HepG2 (cell line): ENCODE measurements around the gene RDH12. TPM values are rescaled to one million over a fixed set of nuclear protein-coding genes. Genes with fewer than 3 reads are reported as not detected.

Experiments
- CREBL2 ChIP-seq: sonication (generic); formaldehyde crosslinking; IDR thresholded peaks from 2 replicates; pipeline ENCODE4 v1.8.1; 2023; ENCODE audit warnings: missing genetic modification reagents, mild to moderate bottlenecking, borderline replicate concordance
- ETV5 ChIP-seq: IDR thresholded peaks from 2 replicates; pipeline ENCODE4 v1.6.1; 2018; ENCODE audit warnings: missing biosample characterization, missing genetic modification reagents, inconsistent platforms, borderline replicate concordance
- HIC2 ChIP-seq: sonication (generic); formaldehyde crosslinking; IDR thresholded peaks from 2 replicates; pipeline ENCODE4 v1.9.0; 2022; ENCODE audit warnings: low read depth, missing genetic modification reagents
- HOMEZ ChIP-seq: IDR thresholded peaks from 2 replicates; pipeline ENCODE4 v1.6.1; 2016; ENCODE audit warnings: low read depth
- IRF9 ChIP-seq: sonication (generic); formaldehyde crosslinking; IDR thresholded peaks from 2 replicates; pipeline ENCODE4 v1.8.0; 2022; ENCODE audit warnings: missing genetic modification reagents, mild to moderate bottlenecking, borderline replicate concordance
- KMT2A ChIP-seq: sonication (generic); formaldehyde crosslinking; IDR thresholded peaks from 2 replicates; pipeline ENCODE4 v1.4.0; 2020; ENCODE audit warnings: missing genetic modification reagents
- MAFG ChIP-seq: sonication (generic); formaldehyde crosslinking; IDR thresholded peaks from 2 replicates; pipeline ENCODE4 v1.5.1; 2020; ENCODE audit warnings: mild to moderate bottlenecking, missing genetic modification reagents
- MEIS1 ChIP-seq: sonication (generic); formaldehyde crosslinking; IDR thresholded peaks from 2 replicates; pipeline ENCODE4 v1.9.0; 2021; ENCODE audit warnings: mild to moderate bottlenecking, missing genetic modification reagents, moderate library complexity, borderline replicate concordance
- NONO ChIP-seq, 2 experiments: fragments of 450-650 bp in 1 of 2; sonication (generic) in 1 of 2; formaldehyde crosslinking in 1 of 2; IDR thresholded peaks in 1 of 2; conservative IDR thresholded peaks in 1 of 2; 2 replicates each; pipeline versions ENCODE4 v1.6.1 to v1.8.0; 2017 to 2022; ENCODE audit warnings: mild to moderate bottlenecking in 1 of 2, missing genetic modification reagents in 1 of 2, moderate library complexity in 1 of 2
- SNAPC5 ChIP-seq: sonication (generic); formaldehyde crosslinking; IDR thresholded peaks from 2 replicates; pipeline ENCODE4 v1.8.1; 2023; ENCODE audit warnings: mild to moderate bottlenecking, missing genetic modification reagents, borderline replicate concordance
- SNRNP70 ChIP-seq: fragments of 200-400 bp; formaldehyde crosslinking; IDR thresholded peaks from 2 replicates; pipeline ENCODE4 v1.6.1; 2017; ENCODE audit warnings: mild to moderate bottlenecking, low read depth, low read length, moderate library complexity
- SP5 ChIP-seq: IDR thresholded peaks from 2 replicates; pipeline ENCODE4 v1.6.1; 2016; ENCODE audit warnings: low read depth, borderline replicate concordance
- SRY ChIP-seq: sonication (generic); formaldehyde crosslinking; IDR thresholded peaks from 2 replicates; pipeline ENCODE4 v1.8.0; 2022; ENCODE audit warnings: mild to moderate bottlenecking, missing genetic modification reagents
- ZNF318 ChIP-seq: sonication (generic); formaldehyde crosslinking; IDR thresholded peaks from 2 replicates; pipeline ENCODE4 v1.4.0; 2020; ENCODE audit warnings: mild to moderate bottlenecking, missing genetic modification reagents
- ZNF772 ChIP-seq: sonication (generic); formaldehyde crosslinking; IDR thresholded peaks from 2 replicates; pipeline ENCODE4 v1.5.0; 2020; ENCODE audit warnings: mild to moderate bottlenecking, missing genetic modification reagents
- ZSCAN25 ChIP-seq: sonication (generic); formaldehyde crosslinking; IDR thresholded peaks from 2 replicates; pipeline ENCODE4 v1.8.0; 2022; ENCODE audit warnings: mild to moderate bottlenecking, missing genetic modification reagents
- polyA plus RNA-seq, 8 experiments: library from polyadenylated mRNA; depleted of rRNA in 3 of 8; stranded (reverse) in 7 of 8; unstranded in 1 of 8; fragments of >200 nt; fragmentation: Illumina TruSeq in 4 of 8; extraction: Trizol in 4 of 8; gene quantifications; 2 replicates each; pipeline versions ENCODE4 v1.2.1 to v1.2.3, GENCODE V29; 2011 to 2016; ENCODE audit warnings: low read depth in 4 of 8, missing spikeins in 1 of 8, mixed read lengths in 1 of 8; ENCODE audit not compliant: insufficient read depth in 1 of 8
- total RNA-seq, 5 experiments: library from RNA; depleted of rRNA; stranded (reverse); fragments of >200 nt; fragmentation: Illumina TruSeq; extraction: Trizol; gene quantifications; 2 replicates each; pipeline ENCODE4 v1.2.3, GENCODE V29; 2016; ENCODE audit warnings: low read depth in 1 of 5

The RDH12 gene
- total and polyA plus RNA-seq, 2 of the 13 experiments (the other 11 are each of a cell fraction or from before 2014, with no cell fraction given), result 1.6 to 2.1 TPM

GRCh38 chr14:67695394-67695949 is 6.2 kb upstream of the RDH12 start, which contains the start of gene RDH11 (continued):
- TF ChIP-seq SRY (CRISPR knock-in tag), result no peak
- no peak for TF ChIP-seq IRF9 (CRISPR knock-in tag)
- TF ChIP-seq MAFG, result no peak
- TF ChIP-seq ZNF772, result no peak
- TF ChIP-seq SNRNP70, result no peak
- TF ChIP-seq ZNF318 (CRISPR knock-in tag), result no peak
- no peak for TF ChIP-seq HOMEZ
- no peak for TF ChIP-seq HIC2 (CRISPR knock-in tag)
- peak; percentile 91; the same call in 1 of the 2 replicates for TF ChIP-seq SNAPC5 (CRISPR knock-in tag)
- TF ChIP-seq KMT2A (CRISPR knock-in tag), result no peak
- peak; percentile 58 for TF ChIP-seq SP5 (CRISPR knock-in tag)
- TF ChIP-seq ETV5 (CRISPR knock-in tag), result peak; percentile 42; the same call in 1 of the 2 replicates
- no peak for TF ChIP-seq NONO (IDR thresholded peaks at IDR 0.05)
- TF ChIP-seq NONO (CRISPR knock-in tag; conservative IDR thresholded peaks at IDR 0.05), result 0 out of 2 replicates have a peak, but pooled peaks have one; percentile 3
- no peak for TF ChIP-seq ZSCAN25 (CRISPR knock-in tag)
- TF ChIP-seq MEIS1 (CRISPR knock-in tag), result no peak
- peak; percentile 52; the same call in 1 of the 2 replicates for TF ChIP-seq CREBL2 (CRISPR knock-in tag)
